ENCODE data around the gene REEP3.

DNA sequence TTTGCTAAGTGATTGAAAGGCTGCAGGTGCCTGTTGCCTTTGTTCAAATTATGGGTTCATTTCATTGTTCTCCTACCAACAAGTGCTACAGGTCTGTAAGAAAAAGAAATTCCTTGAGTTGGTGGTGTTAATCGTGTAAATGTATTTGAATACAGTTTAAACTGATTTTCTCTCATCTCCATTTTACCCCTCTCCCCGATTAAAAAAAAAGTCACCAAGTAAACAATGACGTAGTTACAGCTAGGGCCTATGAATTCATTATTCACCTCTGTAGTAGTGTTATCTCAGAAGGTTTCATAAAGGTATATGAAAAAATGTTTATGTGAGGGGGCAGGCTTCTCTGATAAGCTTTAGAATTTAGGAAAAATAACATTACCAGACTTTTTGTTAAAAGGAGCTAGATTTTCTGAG, 1.1 kb downstream of the REEP3 start:
- TF ChIP-seq TCF4 (CRISPR knock-in tag; IDR thresholded peaks at IDR 0.05; ENCODE audit: borderline replicate concordance) (no peak), ISL1 (CRISPR knock-in tag; IDR thresholded peaks at IDR 0.05) (no peak), ZFP30 (CRISPR knock-in tag; IDR thresholded peaks at IDR 0.05) (no peak), ZNF70 (CRISPR knock-in tag; IDR thresholded peaks at IDR 0.05) (no peak), ZFP3 (CRISPR knock-in tag; IDR thresholded peaks at IDR 0.05) (no peak), SNAI2 (CRISPR knock-in tag; IDR thresholded peaks at IDR 0.05) (no peak), OSR1 (CRISPR knock-in tag; IDR thresholded peaks at IDR 0.05) (no peak), ZNF565 (CRISPR knock-in tag; conservative IDR thresholded peaks at IDR 0.05; ENCODE audit: low read depth) (no peak), TOX (CRISPR knock-in tag; IDR thresholded peaks at IDR 0.05; ENCODE audit: borderline replicate concordance) (no peak), PPARA (CRISPR knock-in tag; IDR thresholded peaks at IDR 0.05; ENCODE audit: borderline replicate concordance) (no peak)
- TF ChIP-seq, protein P1, sequence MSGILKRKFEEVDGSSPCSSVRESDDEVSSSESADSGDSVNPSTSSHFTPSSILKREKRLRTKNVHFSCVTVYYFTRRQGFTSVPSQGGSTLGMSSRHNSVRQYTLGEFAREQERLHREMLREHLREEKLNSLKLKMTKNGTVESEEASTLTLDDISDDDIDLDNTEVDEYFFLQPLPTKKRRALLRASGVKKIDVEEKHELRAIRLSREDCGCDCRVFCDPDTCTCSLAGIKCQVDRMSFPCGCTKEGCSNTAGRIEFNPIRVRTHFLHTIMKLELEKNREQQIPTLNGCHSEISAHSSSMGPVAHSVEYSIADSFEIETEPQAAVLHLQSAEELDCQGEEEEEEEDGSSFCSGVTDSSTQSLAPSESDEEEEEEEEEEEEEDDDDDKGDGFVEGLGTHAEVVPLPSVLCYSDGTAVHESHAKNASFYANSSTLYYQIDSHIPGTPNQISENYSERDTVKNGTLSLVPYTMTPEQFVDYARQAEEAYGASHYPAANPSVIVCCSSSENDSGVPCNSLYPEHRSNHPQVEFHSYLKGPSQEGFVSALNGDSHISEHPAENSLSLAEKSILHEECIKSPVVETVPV (CRISPR knock-in tag; IDR thresholded peaks at IDR 0.05), result no peak
- TF ChIP-seq, protein P2, sequence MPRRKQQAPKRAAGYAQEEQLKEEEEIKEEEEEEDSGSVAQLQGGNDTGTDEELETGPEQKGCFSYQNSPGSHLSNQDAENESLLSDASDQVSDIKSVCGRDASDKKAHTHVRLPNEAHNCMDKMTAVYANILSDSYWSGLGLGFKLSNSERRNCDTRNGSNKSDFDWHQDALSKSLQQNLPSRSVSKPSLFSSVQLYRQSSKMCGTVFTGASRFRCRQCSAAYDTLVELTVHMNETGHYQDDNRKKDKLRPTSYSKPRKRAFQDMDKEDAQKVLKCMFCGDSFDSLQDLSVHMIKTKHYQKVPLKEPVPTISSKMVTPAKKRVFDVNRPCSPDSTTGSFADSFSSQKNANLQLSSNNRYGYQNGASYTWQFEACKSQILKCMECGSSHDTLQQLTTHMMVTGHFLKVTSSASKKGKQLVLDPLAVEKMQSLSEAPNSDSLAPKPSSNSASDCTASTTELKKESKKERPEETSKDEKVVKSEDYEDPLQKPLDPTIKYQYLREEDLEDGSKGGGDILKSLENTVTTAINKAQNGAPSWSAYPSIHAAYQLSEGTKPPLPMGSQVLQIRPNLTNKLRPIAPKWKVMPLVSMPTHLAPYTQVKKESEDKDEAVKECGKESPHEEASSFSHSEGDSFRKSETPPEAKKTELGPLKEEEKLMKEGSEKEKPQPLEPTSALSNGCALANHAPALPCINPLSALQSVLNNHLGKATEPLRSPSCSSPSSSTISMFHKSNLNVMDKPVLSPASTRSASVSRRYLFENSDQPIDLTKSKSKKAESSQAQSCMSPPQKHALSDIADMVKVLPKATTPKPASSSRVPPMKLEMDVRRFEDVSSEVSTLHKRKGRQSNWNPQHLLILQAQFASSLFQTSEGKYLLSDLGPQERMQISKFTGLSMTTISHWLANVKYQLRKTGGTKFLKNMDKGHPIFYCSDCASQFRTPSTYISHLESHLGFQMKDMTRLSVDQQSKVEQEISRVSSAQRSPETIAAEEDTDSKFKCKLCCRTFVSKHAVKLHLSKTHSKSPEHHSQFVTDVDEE (CRISPR knock-in tag; IDR thresholded peaks at IDR 0.05), result no peak
- TF ChIP-seq, protein P3, sequence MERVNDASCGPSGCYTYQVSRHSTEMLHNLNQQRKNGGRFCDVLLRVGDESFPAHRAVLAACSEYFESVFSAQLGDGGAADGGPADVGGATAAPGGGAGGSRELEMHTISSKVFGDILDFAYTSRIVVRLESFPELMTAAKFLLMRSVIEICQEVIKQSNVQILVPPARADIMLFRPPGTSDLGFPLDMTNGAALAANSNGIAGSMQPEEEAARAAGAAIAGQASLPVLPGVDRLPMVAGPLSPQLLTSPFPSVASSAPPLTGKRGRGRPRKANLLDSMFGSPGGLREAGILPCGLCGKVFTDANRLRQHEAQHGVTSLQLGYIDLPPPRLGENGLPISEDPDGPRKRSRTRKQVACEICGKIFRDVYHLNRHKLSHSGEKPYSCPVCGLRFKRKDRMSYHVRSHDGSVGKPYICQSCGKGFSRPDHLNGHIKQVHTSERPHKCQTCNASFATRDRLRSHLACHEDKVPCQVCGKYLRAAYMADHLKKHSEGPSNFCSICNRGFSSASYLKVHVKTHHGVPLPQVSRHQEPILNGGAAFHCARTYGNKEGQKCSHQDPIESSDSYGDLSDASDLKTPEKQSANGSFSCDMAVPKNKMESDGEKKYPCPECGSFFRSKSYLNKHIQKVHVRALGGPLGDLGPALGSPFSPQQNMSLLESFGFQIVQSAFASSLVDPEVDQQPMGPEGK (CRISPR knock-in tag; IDR thresholded peaks at IDR 0.05; ENCODE audit: borderline replicate concordance), result no peak

Data from SK-N-SH treated with all-trans-retinoic acid at 6 μM for 48 hours (cell line).